GM21381 (cell line): ENCODE data around the gene ARIH1.
"Not testable (repeated sequence)": the region's sequence is repeated elsewhere in the genome, so short reads cannot be mapped to it uniquely, and the experiment has no call there.

ENCODE experiments used
- ATAC-seq: cut with Tn5 transposase; IDR thresholded peaks from one replicate; pipeline ENCODE4 v1.9.1; 2021; ENCODE audit warnings: mild to moderate bottlenecking, moderate library complexity; ENCODE audit not compliant: unreplicated experiment

Gene ARIH1

GRCh38 chr15:72592676-72593075 lies 118.5 kb downstream of the ARIH1 start:
- ATAC-seq: no peak

GRCh38 chr15:72593838-72594237 lies 119.7 kb downstream of the ARIH1 start:
- ATAC-seq: no peak

GRCh38 chr15:72599855-72600464 lies 125.8 kb downstream of the ARIH1 start:
- no peak for ATAC-seq

GRCh38 chr15:72604794-72605193 lies 130.7 kb downstream of the ARIH1 start:
- no peak for ATAC-seq

DNA sequence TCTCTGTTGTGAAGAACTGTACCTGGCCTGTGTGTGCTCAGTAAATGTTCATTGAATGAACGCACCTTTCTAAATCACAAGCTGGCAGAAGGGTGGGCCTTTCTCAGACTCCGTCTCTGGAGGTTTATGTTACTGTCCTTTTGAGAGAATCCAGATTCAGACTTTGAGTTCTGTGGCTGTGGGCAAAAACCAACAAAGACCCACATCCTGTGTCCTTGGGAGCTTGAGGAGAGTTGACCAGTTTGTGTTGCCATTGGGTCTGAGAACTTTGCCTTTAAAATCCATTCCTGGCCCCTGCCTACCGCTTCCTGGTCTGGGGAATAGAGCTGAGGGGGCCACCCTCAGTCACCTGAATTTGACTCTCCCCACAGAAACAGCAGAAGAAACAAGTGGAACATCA lies 134.0 kb downstream of the ARIH1 start:
- not testable (repeated sequence) for ATAC-seq

- no peak for ATAC-seq
Measured at GRCh38 chr15:72609862-72610261, 135.7 kb downstream of the ARIH1 start.

GRCh38 chr15:72612324-72612723 lies 138.2 kb downstream of the ARIH1 start:
- ATAC-seq: not testable (repeated sequence)

DNA sequence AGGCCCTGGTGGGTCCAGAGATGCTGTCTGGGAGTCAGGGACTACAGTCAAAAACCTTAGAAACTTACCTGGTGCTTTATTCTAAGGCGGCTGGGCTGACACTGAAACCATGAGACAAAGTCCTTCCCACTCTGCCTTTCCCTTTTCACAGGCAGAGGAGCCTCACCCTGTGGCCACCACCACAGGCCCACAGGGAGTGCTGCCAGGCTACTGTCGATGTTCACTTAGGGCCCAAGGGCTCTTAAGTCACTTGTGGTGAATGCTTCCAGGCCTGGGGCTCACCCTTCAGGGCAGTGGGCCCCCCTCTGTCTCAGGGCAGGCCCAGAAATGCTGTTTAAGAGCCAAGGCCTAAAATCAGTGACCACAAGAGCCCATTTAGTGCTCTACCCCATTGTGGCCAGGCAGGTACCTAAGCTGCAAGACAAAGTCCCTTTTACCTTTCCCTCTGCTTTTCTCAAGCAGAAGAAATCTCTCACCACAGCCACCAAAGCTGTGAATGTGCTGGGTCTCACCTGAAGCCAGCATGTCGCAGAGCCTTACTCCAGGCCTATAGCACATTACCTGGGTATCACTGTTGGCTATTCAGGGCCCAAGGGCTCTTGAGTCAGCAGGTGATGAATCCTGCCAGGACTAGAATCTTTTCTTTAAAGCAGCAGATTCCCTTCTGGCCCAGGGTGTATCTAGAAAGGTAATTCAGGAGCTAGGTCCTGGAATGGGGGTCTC lies 140.8 kb downstream of the ARIH1 start:
- no peak for ATAC-seq

- not testable (repeated sequence) for ATAC-seq
Measured at GRCh38 chr15:72615533-72616233, 141.6 kb downstream of the ARIH1 start.

DNA sequence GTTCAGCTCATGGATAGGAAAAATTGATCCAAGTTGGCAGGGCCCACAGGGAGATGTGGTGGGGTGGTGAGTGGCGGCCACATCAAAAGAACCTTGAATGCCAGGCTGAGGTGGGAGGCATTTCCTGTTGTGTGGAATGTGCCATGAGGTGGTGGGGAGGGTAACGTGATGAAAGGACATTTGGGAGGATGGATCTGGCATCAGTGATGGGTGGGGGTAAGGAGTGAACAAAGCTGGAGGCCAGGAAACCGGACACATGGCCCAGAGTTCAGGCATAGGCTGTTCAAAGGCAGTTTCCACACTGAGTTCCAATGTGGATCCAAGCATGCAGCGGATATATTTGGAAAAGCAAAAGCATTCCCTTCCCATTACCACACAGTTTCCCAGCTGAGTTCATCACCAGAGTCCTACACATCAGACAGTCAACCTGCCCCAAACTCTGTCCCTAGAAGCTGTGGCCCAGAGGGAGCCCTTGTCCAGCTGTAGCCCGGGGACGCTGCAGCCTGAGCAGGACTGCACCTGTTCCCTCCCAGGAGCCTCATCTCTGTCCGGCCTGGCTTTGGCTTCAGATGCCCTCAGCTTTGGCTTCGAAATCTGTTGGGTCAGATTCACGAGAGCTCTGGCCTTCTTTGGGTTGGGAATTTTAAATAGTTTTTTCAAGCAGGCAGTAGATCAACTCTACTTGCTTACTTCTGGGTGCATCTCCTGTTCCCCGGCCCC lies 142.5 kb downstream of the ARIH1 start:
- ATAC-seq: no peak

DNA sequence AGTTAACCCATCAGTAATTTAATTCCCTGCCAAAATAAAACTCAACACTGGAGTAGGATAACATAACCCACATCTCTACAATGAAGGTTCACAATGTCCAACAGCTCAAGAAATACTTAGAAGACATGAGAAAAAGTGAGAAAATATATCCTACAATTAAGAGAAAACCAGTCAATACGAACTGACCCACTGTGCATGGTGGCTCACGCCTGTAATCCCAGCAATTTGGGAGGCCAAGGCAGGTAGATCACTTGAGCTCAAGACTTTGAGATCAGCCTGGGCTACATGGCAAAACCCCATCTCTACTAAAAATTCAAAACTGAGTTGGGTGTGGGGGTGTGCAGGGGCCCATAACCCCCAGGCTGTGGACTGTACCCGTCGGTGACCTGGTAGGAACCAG lies 149.7 kb downstream of the ARIH1 start:
- not testable (repeated sequence) for ATAC-seq

DNA sequence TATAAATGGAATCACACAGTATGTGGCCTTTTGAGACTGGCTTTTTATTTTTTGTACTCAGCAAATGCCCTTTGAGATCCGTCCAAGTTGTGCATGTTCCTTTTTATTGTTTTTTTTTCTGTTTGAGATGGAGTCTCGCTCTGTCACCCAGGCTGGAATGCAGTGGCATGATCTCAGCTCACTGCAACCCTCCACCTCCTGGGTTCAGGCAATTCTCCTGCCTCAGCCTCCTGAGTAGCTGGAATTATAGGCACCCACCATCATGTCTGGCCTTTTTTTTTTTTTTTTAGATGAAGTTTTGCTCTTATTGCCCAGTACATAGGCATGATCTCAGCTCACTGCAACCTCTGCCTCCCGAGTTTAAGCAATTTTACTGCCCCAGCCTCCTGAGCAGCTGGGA lies 152.0 kb downstream of the ARIH1 start:
- not testable (repeated sequence) for ATAC-seq

DNA sequence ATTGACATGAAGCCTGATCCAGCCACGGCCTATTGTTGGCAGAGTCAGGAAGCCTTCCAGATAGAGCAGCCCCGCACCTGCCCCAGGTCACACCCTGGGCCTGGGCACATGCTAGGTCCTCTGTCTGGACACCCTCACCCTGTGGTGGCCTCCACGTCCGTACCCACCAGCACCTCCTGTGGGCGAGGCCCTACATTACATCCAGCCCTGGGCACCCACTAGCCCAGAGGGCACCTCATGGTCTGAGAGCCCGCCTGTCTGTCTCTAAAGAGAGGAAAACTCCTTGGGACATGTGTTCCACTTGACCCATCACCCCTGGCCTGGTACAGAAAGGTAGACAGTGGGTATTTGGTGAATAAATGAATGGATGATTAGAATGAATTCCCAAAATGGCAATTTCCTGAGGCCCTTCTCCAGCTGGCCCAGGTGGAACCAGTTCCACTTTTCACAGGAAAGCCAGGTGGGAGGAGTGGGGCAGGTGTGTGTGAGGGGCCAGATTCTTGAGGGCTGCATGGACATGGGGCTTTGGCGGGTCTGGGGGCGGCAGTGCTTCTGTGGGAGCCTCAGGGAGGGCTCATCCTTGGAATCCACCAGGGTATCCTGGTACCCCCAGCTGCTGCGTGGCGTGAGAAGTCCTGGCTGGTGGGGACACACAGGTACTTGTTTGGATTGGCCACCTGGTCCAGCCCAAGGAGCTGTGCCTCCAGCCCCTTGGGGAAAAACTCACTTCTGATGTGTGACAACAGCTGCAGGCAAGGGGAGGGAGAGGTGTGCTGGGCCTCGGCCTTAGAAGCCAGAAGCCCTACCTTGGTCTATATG lies 154.3 kb downstream of the ARIH1 start:
- not testable (repeated sequence) for ATAC-seq

- not testable (repeated sequence) for ATAC-seq
Measured at GRCh38 chr15:72629068-72629570, 155.0 kb downstream of the ARIH1 start.

DNA sequence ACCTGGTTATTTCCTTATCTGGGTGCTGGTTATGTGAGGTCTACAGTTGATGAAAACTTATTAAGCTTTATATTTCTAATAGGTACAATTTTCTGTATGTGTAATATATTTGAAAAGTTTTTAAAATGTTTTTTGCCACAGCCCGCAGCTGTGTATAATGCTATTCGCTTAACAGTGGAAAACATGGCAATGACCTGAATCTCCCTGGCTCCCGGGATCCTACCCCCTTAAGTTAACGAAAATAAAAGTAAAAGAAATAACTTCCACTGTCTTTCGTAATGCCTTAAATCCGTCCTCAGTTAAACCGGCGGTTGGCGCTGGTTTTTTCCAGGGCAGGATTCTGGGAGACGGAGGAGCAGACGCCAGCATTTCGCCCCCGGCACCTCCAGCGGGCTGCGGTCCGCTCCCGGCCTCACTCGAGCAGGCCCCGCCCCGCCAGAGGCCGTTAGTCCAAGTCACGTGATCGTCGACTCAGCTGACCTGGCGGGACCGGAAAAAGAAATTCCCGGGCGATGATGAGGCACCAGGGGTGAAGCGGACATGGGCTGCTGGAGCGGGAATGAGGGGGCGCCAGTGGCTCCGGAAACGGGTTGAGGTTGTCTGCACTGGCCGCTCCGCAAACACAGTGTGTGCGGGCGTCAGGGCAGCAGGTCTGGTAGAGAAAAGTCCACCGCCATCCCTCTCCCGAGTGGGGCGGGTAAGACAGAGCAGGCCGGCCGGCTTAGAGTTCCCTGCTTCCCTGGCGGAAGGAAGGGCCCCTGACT lies 162.6 kb downstream of the ARIH1 start:
- ATAC-seq: not testable (repeated sequence)

- not testable (repeated sequence) for ATAC-seq
Measured at GRCh38 chr15:72639759-72640483, 165.8 kb downstream of the ARIH1 start.

GRCh38 chr15:72642271-72642670 lies 168.1 kb downstream of the ARIH1 start:
- not testable (repeated sequence) for ATAC-seq

DNA sequence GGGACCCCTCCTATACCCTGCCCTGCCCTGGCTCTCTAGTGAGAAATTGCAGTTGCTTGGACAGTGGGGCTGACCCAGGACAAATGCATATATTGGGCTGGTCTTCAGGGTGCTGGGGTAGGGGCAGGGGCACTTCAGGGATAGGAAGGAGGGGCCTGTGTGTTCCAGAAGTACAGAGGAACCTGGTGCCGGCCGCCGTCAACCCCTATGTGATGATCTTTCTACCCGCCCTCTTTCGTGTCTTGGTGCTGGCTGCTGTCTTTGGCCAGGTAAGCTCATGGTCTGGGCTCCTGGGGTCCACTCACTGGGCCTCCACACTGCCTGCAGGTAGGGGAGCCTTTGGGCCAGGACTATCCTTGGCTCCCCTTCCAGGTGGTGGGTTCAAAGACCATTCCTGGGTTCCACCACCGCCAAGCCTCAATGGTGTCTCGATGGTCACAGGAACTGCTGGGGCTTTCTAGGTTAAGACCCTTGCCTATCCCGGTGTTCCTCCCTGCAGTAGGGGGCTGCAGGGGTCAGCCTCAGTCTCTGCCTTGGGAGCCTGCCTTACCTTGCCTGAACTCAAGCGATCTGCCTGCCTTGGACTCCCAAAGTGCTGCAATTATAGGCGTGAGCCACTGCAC lies 174.6 kb downstream of the ARIH1 start:
- not testable (repeated sequence) for ATAC-seq
